T-helper 1 cell treated with Interleukin-12 subunit alpha and Interleukin-12 subunit beta and Interleukin-4 antibody, amounts not matched to agents 30 ng/mL and 1 ng/mL, for 36 hours (primary cell): ENCODE data around the gene DRC1. TPM values are rescaled to one million over a fixed set of nuclear protein-coding genes. Genes with fewer than 3 reads are reported as not detected.

ENCODE experiments used
- intact Hi-C: fragments of 100-400 bp; cut with micrococcal nuclease; formaldehyde crosslinking; loops from one replicate; pipeline ENCODE4 v1.15.1; 2024
- total RNA-seq: library from RNA; stranded (reverse); gene quantifications from 2 replicates; pipeline ENCODE4 v1.2.3, GENCODE V29; 2022

DRC1 gene
- total RNA-seq, 1 donor from 2014 or later, result not detected

- intact Hi-C loops, result no loop called here
These were observed 87.6 kb downstream of the DRC1 start for GRCh38 chr2:26489213-26489850.

- intact Hi-C loops, result no loop called here
These were observed 89.9 kb downstream of the DRC1 start for GRCh38 chr2:26491563-26492167.

GRCh38 chr2:26492749-26493515 lies 91.2 kb downstream of the DRC1 start:
- intact Hi-C loops, result no loop called here

GRCh38 chr2:26493566-26493965 lies 91.8 kb downstream of the DRC1 start:
- intact Hi-C loops, result no loop called here

- intact Hi-C loops, result no loop called here
These were observed 92.5 kb downstream of the DRC1 start for GRCh38 chr2:26494199-26494598.

GRCh38 chr2:26494891-26495290 lies 93.2 kb downstream of the DRC1 start:
- intact Hi-C loops, result no loop called here

- intact Hi-C loops, result no loop called here
These were observed 94.1 kb downstream of the DRC1 start for GRCh38 chr2:26495705-26496297.

- intact Hi-C loops, result no loop called here
These were observed 98.7 kb downstream of the DRC1 start for GRCh38 chr2:26500406-26500805.

- intact Hi-C loops, result loop anchor here (1.0 kb wide), 5 partner anchors 74 to 820 kb away; partner anchors contain the start of genes ADGRF3, MPV17 and SELENOI
These were observed 101.6 kb downstream of the DRC1 start for GRCh38 chr2:26503231-26503880.

- intact Hi-C loops, result no loop called here
These were observed 102.3 kb downstream of the DRC1 start for GRCh38 chr2:26504002-26504401.

- intact Hi-C loops, result no loop called here
These were observed 104.6 kb downstream of the DRC1 start for GRCh38 chr2:26506279-26506678.

Other genes starting within 250 kb of the DRC1 start
- 4.6 and 6.1 TPM in 2 replicates for gene GAREM2, start 228.8 kb upstream of the DRC1 start, total RNA-seq
- gene HADHA, start 157.3 kb upstream of the DRC1 start, total RNA-seq, result 101 and 105 TPM in 2 replicates
- 69.6 and 71.8 TPM in 2 replicates for gene HADHB, start 157.0 kb upstream of the DRC1 start, total RNA-seq
- gene SELENOI, start 55.8 kb upstream of the DRC1 start, total RNA-seq, result 37.0 and 37.2 TPM in 2 replicates
- 2.8 and 3.9 TPM in 2 replicates for gene ADGRF3, start 55.1 kb upstream of the DRC1 start, total RNA-seq
- 13.9 and 14.4 TPM in 2 replicates for gene OTOF, start 76.2 kb downstream of the DRC1 start, total RNA-seq
- gene CIB4, start 239.4 kb downstream of the DRC1 start, total RNA-seq, result not detected in 2 replicates